GM12892 (cell line): ENCODE measurements around the gene KCNK4.
"Not testable (repeated sequence)": the region's sequence is repeated elsewhere in the genome, so short reads cannot be mapped to it uniquely, and the experiment has no call there.

Experiments used
- DNase-seq: peaks from one replicate; pipeline ENCODE4 v3.0.0; 2011; ENCODE audit not compliant: insufficient read length
- FAIRE-seq: peaks from 2 replicates; lab custom pipeline; 2011; peaks lifted over from hg19 to GRCh38; lab: Jason Lieb, UNC
- POLR2A ChIP-seq: IDR thresholded peaks from 2 replicates; pipeline ENCODE4 v1.6.1; 2011; ENCODE audit warnings: low read depth, low read length, control low read depth
- POLR2AphosphoS5 ChIP-seq: IDR thresholded peaks from 2 replicates; pipeline ENCODE4 v1.6.1; 2011; ENCODE audit warnings: low read depth, low read length, control low read depth
- TAF1 ChIP-seq: IDR thresholded peaks from 2 replicates; pipeline ENCODE4 v1.6.1; 2011; ENCODE audit warnings: low read depth, mild to moderate bottlenecking, control low read depth, low read length, borderline replicate concordance

KCNK4 gene

DNA sequence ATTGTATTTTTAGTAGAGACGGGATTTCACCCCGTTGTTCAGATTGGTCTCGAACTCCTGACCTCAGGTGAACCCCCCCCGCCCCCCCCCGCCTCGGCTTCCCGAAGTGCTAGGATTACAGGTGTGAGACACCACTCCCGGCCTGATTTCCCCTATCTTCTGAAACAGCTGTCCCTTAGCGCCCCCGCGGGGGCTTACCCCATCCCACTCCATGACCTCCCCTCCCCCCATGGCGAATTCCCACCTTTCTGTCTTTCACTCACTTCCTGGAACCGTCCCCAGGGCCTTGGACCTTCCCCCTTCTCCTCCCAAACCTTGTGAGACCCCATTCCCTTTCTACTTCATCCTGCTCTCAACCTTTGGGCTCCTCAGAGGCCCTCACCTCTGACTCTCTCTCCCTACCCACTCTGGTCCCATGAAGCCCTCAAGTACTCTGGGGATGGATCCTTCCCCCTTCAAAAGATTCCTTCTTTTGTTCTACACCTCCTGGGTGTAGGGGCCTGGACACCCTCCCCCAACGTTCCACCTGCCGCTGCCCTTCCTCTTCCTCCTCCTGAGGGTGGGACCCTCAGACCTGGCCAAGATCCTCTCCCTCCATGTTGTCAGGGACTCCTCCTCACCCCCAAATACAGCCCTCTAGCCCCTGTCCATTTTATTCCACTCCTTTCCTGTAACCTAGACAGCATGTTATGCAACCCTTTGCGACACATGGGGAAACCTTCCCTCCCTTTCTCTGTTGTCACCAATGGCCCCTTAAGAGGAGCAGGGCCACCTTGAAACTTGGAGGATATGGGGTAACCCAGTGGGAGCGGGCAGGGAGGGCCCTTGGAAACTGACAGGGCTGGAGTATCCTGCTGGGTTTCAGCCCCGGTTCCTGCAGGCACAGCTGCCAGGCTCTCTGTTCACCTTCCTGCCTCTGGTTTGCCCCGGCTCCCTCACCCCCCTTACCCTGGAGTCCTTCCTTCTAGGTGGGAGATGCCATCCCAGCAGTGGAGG, 28.0 kb downstream of the KCNK4 start:
- TF ChIP-seq TAF1: no peak
- no peak for TF ChIP-seq POLR2AphosphoS5
- TF ChIP-seq POLR2A: no peak
- FAIRE-seq: peak; percentile 54
- DNase-seq: no peak

GRCh38 chr11:64320556-64320955, 29.5 kb downstream of the KCNK4 start:
- no peak for DNase-seq
- FAIRE-seq: no peak
- TF ChIP-seq POLR2A: no peak
- no peak for TF ChIP-seq POLR2AphosphoS5
- no peak for TF ChIP-seq TAF1

GRCh38 chr11:64321026-64321425, 29.9 kb downstream of the KCNK4 start:
- TF ChIP-seq POLR2A: no peak
- no peak for TF ChIP-seq TAF1
- DNase-seq (no peak), FAIRE-seq (no peak)

- no peak for FAIRE-seq
- TF ChIP-seq POLR2A (no peak), TAF1 (no peak), POLR2AphosphoS5 (no peak)
- no peak for DNase-seq
These were observed 30.4 kb downstream of the KCNK4 start for GRCh38 chr11:64321533-64321932.

DNA sequence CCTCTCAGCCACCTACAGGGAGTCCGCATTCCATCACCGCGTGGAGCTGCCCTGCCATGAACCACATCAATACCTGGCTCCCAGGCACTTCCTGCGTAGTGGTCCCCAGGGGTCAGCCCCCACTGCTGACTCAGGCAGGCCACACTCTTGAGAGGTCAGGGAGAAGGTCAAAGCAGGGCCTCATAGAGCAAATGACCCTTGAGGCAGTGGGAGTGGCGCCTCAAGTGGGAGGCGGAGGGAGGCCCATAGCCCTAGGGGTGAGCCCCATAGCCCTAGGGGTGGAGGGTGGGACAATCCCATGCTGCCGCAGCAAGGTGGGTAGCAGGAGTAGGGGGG, 31.8 kb downstream of the KCNK4 start:
- no peak for FAIRE-seq
- no peak for TF ChIP-seq POLR2A
- no peak for TF ChIP-seq POLR2AphosphoS5
- TF ChIP-seq TAF1: no peak
- no peak for DNase-seq

- DNase-seq: no peak
- TF ChIP-seq TAF1: no peak
- no peak for TF ChIP-seq POLR2A
- no peak for TF ChIP-seq POLR2AphosphoS5
- FAIRE-seq: no peak
These were observed 32.3 kb downstream of the KCNK4 start for GRCh38 chr11:64323373-64323772.

GRCh38 chr11:64323984-64324383, 32.9 kb downstream of the KCNK4 start:
- not testable (repeated sequence) for FAIRE-seq, DNase-seq

DNA sequence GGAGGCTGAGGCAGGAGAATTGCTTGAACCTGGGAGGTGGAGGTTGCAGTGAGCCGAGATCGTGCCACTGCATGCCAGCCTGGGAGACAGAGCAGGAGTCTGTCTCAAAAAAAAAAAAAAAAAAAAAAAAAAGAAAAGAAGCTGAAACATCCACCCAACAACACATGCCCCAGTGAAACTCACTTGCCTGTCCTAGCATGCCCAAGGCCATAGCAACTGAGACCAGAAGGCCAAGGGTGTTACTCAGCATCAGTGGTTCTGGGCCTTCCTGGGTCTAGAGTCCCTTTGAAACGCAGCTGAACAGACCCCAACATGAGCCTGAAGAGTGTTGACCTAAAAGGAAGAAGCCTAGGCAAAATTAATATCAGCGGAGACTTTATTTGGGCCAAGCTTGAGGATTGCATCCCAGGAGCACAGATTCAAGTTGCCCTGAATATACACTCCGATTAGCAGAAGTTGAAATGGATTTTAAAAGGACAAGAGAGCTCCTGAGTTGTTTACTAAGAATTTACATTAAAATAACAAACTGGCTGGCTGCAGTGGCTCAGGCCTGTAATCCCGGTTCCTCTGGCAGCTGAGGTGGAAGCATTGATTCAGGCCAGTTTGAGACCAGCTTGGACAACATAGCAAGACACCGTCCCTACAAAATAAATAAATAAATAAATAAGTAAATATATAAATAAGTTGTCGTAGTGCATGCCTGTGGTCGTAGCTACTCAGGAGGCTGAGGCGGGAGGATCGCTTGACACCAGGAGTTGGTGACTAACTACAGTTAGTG, 33.8 kb downstream of the KCNK4 start:
- DNase-seq (no peak), FAIRE-seq (peak; percentile 33)
- TF ChIP-seq TAF1: no peak

DNA sequence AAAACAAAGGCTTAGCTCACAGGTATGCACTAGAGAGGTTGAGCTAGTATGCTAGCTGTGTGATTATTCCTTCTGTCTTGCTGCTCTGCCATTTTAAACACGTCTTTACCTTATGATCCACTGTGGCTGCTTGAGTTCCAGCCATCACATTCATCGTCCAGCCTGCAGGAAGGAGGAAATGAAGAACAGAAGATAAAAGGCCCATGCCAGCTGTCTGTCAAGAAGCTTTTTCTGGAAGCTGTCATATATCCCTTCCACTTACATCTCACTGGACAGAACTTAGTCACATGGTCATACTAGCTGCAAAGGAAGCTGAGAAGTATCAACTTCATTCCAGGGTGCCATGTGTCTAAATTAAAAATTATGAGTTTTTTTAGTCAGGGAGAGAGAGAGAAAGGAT, 36.3 kb downstream of the KCNK4 start:
- DNase-seq: no peak
- no peak for FAIRE-seq
- TF ChIP-seq TAF1 (no peak), POLR2A (no peak), POLR2AphosphoS5 (no peak)

GRCh38 chr11:64327993-64328392, 36.9 kb downstream of the KCNK4 start:
- DNase-seq (no peak), FAIRE-seq (no peak)
- TF ChIP-seq POLR2A (no peak), TAF1 (no peak), POLR2AphosphoS5 (no peak)

DNA sequence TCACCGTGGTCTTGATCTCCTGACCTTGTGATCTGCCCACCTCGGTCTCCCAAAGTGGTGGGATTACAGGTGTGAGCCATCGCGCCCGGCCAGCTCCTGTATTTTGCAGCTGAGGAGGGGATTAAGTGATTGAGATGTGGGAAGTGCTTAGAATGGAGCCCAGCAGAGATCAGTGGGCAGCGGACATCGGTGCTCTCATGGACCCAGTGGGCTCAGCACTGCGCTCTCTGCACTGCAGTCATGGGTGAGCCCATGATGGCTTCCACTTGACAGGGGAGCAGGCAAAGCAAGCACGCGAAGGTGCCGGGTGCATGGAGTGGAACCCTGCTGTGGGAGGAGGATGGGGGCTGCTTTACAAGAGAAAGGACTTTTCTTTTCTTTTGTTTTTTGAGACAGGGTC, 39.8 kb downstream of the KCNK4 start:
- DNase-seq (no peak), FAIRE-seq (no peak)
- TF ChIP-seq POLR2A (no peak), POLR2AphosphoS5 (no peak), TAF1 (no peak)
